ENCODE measurements around the gene DLG2. TPM values are rescaled to one million over a fixed set of nuclear protein-coding genes. Genes with fewer than 3 reads are reported as not detected.

Gene DLG2
- total RNA-seq, 4 donors from 2014 or later, result 2.9 to 30.2 (median 22.6) TPM

GRCh38 chr11:83706566-83706965, 1920.6 kb downstream of the DLG2 start:
- H3K27me3 ChIP-seq, result no peaks in the 10 kb centered on the region
- DNase-seq, result no peak
- H3K27ac ChIP-seq, result no peak overlapping the region
- no peaks in the 10 kb centered on the region for H3K36me3 ChIP-seq
- intact Hi-C loops (cut with DNase I; ENCODE audit: low total_unique reads), result no loop called here
- TF ChIP-seq POLR2A (IDR thresholded peaks at IDR 0.05) (no peak), CTCF (IDR thresholded peaks at IDR 0.05) (no peak)
- no peak overlapping the region for H3K4me3 ChIP-seq
- no peaks in the 10 kb centered on the region for H3K4me1 ChIP-seq
- H3K9me3 ChIP-seq, result no peaks in the 10 kb centered on the region

DNA sequence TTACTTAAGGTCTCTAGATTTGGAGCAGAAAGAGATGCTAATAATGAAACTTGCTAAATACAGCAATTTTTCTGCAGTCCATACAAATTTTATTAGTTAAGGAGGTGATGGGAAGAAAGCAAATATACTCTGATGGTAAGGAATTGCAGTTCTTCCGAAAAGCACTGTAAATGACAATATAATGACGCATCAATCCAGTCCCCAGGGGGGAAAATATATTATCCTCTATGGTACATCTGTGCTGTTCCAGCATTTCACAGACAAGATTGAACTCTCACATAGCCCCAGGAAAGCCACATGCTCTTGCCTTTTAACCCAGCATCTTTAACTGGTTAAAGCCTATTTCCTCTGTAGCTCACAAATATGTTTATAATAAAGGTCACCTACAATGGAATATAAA, 1924.3 kb downstream of the DLG2 start:
- DNase-seq, result no peak
- Histone ChIP-seq H3K36me3 (no peaks in the 10 kb centered on the region), H3K4me1 (no peaks in the 10 kb centered on the region), H3K27ac (no peak overlapping the region), H3K9me3 (no peaks in the 10 kb centered on the region), H3K4me3 (no peak overlapping the region), H3K27me3 (no peaks in the 10 kb centered on the region)
- TF ChIP-seq CTCF (IDR thresholded peaks at IDR 0.05) (no peak), POLR2A (IDR thresholded peaks at IDR 0.05) (no peak)
- intact Hi-C loops (cut with DNase I; ENCODE audit: low total_unique reads), result no loop called here

DNA sequence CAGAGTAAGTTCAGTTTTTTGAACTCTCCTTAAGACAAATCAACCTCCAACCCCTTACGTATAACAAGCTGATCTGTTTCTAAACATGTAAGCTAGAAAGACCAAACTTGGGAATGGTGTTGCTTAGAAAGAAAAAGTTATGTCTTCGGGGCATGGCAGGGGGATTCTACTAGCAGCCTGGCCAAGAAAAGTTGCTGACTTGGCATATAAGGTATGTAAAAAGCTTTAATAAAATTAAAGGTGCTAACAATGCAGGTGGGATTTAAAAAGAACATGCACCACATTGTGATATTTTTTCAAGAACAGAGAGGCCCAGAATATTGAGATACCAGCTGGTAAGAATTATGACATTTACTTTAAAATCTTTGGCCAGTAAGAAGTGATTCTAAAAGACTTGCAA, 1929.6 kb downstream of the DLG2 start:
- no peak for DNase-seq
- H3K9me3 ChIP-seq, result no peaks in the 10 kb centered on the region
- no peaks in the 10 kb centered on the region for H3K4me1 ChIP-seq
- H3K36me3 ChIP-seq, result no peaks in the 10 kb centered on the region
- no peak for TF ChIP-seq CTCF (IDR thresholded peaks at IDR 0.05)
- TF ChIP-seq POLR2A (IDR thresholded peaks at IDR 0.05), result no peak
- intact Hi-C loops (cut with DNase I; ENCODE audit: low total_unique reads), result no loop called here
- no peak overlapping the region for H3K4me3 ChIP-seq
- H3K27ac ChIP-seq, result no peak overlapping the region
- no peaks in the 10 kb centered on the region for H3K27me3 ChIP-seq

DNA sequence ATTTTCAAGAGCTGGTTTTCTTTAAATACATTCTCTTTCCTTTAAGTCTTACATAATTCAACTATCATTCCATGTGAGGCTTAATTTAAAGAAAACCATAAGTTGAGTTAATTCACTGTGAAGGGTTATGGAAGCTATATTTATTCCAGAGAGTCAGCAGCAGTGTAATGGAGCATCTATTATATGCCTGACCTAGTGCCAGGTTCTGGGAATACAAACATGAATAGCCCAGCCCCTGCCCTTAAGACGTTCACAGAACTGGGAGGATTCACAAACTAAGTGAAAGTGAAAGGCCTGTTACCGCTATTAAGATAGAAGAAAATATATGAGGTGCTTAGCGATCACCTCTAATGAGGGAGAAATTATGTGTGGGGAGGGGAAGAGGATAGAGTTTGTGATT, 1932.1 kb downstream of the DLG2 start:
- Histone ChIP-seq H3K4me1 (no peaks in the 10 kb centered on the region), H3K27ac (no peak overlapping the region), H3K4me3 (no peak overlapping the region), H3K27me3 (no peaks in the 10 kb centered on the region), H3K9me3 (no peaks in the 10 kb centered on the region), H3K36me3 (no peaks in the 10 kb centered on the region)
- DNase-seq, result no peak
- no peak for TF ChIP-seq CTCF (IDR thresholded peaks at IDR 0.05)
- no peak for TF ChIP-seq POLR2A (IDR thresholded peaks at IDR 0.05)
- intact Hi-C loops (cut with DNase I; ENCODE audit: low total_unique reads), result no loop called here

- no peak overlapping the region for H3K27ac ChIP-seq
- TF ChIP-seq CTCF (IDR thresholded peaks at IDR 0.05) (no peak), POLR2A (IDR thresholded peaks at IDR 0.05) (no peak)
- H3K27me3 ChIP-seq, result no peaks in the 10 kb centered on the region
- H3K9me3 ChIP-seq, result no peaks in the 10 kb centered on the region
- DNase-seq, result no peak
- H3K4me3 ChIP-seq, result no peak overlapping the region
- intact Hi-C loops (cut with DNase I; ENCODE audit: low total_unique reads), result no loop called here
- no peaks in the 10 kb centered on the region for H3K36me3 ChIP-seq
- H3K4me1 ChIP-seq, result no peaks in the 10 kb centered on the region
These were observed 1932.8 kb downstream of the DLG2 start for GRCh38 chr11:83694191-83694910.

All from uterus (tissue), 4 donors.